SHP77 (cell line): ENCODE data around the gene OR2V2.

ENCODE experiments used
- DNase-seq, 2 experiments: peaks; one replicate each; lab custom pipeline; 2025; lab: John Stamatoyannopoulos, UW

OR2V2 gene

DNA sequence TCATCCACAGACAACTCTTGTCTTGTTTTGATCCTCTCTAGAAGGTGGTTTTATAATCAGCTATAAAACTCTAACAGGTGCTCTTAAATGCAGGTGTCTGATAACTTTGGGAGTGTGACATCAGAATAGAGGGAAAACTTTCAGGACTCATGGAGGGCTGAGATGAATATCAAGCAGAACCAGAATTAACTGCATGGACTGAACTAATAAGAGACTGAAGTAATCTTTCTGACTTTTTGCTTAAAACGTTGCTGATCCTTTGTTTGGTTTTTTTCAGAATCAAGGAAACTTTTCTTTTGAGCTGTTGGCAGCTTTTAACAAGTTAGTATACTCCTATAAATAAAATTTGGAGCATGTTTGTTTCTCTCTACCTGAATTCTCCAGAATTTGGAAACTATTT lies 2.3 kb upstream of the OR2V2 start:
- no peak for DNase-seq

DNA sequence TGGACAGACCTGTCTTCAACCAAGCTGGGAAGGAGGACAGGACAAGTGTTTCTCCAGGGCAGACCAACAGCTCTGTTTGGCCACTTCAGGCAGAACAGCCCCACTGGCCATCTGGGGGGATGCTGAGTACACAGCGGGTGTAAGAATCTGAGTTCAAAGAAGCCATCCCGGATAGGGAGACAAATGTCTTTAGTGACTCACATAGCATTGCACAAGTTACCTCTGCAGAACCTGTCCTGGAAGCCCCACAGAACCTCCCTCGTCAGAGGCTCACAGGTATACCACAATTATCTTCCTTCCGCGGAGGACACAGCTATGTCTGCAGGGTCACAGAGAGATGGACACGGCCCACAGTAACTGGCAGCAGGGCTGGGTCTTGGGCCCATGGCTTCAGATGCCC lies 2.0 kb downstream of the OR2V2 start:
- DNase-seq = no peak

GRCh38 chr5:181149806-181150733 lies 2.7 kb downstream of the OR2V2 start:
- no peak for DNase-seq

- no peak for DNase-seq
Measured at GRCh38 chr5:181151146-181151545, 3.8 kb downstream of the OR2V2 start.

DNA sequence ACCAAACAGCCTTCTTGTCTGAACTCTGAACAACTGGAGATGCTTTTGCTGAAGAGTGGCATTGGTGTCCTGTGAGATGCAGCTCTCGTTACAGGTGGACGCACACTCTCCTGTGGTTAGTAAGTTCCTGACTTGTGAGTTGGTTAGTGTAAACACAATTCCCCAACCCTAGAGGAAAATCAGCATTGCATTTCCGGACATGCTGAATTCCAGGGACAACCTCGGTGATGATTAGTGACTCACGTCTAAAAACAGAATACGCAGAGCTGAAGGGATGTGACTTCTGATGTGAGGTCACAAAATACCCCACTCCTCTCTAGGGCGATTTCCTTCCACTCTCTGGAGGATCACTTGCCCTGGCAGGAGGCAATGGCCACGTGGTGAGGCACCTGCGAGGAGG lies 5.0 kb downstream of the OR2V2 start:
- DNase-seq = no peak

DNA sequence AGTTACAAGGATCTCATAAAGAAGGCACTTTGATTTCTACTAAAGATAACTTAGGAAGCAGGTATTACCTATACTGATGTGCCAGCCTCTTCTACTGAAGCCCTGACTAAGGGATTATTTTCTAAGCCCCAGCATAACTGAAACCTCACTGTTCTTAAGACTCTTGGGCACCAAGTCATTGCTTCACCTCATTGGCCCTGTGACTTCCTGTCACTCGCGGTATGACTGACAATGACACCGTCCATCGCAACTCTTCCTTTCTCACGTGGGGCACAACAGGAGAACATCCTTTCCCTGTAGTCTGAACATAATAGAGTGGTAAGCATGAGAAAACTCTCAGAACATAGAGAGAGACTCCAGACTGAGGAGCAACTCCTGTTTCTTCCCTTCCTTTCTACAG lies 6.4 kb downstream of the OR2V2 start:
- no peak for DNase-seq

DNA sequence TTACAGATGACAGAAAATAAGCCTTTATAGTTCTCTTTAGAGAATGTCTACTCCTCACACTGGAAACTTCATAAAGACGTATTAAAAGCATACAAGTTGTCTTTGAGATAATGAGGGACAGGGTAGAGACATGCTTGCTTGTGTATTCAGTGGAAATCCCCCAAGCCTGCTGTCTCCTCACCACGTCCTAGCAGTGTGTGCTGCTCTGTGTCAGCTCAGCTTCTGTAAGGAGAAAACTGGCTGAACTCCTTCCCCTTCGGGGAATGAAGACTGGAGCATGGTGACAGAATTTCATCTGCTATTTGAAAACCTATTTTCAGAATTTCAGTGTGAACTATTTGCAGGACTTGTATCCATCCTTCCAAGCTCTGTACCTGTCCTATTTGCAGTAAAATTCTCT lies 9.4 kb downstream of the OR2V2 start:
- no peak for DNase-seq

DNA sequence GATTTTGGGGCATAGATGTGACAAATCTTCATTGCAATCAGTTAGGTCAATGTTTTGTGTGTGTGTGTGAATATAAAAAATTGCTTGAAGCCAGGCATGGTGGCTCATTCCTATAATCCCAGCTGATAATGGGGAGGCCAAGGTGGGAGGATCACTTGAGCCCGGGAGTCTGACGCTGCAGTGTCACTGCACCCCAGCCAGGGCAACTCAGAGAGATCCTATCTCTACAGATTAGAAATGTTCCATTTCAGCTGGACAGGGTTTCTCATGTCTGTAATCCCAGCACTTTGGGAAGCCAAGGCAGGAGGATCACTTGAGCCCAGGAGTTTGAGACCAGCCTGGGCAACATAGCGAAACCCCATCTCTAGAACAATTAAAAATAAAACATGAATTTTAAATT lies 11.5 kb downstream of the OR2V2 start:
- DNase-seq = no peak

GRCh38 chr5:181159286-181160151 lies 12.1 kb downstream of the OR2V2 start:
- DNase-seq = peak; percentile 79

DNA sequence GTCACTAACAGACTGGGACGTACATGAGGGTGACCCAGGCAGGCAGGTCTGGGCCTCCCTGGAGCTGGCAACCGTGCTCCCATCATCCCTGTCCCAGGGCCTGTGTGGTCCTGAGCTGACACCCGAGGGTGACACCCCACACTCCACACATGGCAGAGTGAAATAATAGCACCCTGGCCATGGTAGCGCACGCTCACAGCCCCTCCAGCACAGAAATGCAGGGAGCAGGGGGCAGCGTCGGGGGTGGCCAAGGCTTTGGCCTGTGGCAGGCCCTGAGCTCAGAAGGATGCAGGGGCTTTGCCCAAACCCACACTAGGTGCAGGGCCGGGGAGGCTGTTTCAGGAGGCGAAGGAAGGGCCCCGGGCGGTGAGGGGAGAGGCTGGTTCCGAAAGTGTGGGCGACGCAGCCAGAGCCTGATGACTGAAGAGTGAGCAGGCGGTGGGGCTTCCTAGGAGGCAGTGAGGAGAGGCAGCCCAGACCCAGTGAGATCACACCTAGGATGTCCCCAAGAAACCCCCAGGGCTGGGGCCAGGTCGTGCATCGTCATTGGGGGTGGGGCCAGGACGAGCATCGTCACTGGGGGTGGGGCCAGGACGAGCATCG lies 12.9 kb downstream of the OR2V2 start:
- DNase-seq = peak; percentile 22 to 37

GRCh38 chr5:181160755-181161533 lies 13.6 kb downstream of the OR2V2 start:
- DNase-seq = peak; percentile 55 to 74

- DNase-seq = no peak
Measured at GRCh38 chr5:181161534-181162175, 14.3 kb downstream of the OR2V2 start.

GRCh38 chr5:181163487-181164075 lies 16.2 kb downstream of the OR2V2 start:
- no peak for DNase-seq

DNA sequence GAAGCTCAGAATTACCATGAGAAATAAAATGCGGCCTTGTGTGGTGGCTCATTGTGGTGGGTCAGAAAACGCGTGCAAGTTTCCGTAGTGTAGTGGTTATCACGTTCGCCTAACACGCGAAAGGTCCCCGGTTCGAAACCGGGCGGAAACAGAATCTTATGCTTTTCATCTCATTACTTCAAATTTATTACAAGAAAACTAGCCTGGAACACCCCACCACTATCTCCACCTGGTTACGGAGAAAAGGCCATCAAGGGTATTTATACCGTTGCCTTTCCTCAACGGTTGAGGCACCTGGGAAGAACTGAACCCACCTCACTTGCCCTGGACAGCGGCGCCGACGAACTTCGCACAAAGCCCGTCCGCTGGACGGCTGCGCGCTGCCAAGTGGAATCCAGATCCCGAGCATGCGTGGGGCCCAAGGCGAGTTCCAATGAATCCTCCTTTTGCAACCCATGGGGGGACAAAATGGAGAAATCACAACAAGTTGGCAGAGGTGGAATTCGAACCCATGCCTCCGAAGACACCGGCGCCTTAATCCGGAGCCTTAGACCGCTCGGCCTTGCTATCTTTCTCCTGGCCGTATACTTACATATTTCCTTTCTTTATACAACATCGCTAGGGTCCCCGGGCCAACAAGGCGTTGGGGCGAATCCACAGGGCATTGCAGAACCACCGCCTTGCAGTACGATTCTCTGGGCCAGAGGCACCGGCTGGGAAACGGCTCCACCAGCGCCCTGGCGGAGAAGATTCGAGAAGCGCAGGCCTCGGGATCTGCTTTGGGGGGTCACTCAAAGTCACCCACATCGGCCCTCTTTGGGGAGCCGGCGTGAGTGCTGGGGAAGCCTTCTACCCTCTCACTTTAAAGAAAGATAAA lies 16.9 kb downstream of the OR2V2 start:
- DNase-seq = no peak

DNA sequence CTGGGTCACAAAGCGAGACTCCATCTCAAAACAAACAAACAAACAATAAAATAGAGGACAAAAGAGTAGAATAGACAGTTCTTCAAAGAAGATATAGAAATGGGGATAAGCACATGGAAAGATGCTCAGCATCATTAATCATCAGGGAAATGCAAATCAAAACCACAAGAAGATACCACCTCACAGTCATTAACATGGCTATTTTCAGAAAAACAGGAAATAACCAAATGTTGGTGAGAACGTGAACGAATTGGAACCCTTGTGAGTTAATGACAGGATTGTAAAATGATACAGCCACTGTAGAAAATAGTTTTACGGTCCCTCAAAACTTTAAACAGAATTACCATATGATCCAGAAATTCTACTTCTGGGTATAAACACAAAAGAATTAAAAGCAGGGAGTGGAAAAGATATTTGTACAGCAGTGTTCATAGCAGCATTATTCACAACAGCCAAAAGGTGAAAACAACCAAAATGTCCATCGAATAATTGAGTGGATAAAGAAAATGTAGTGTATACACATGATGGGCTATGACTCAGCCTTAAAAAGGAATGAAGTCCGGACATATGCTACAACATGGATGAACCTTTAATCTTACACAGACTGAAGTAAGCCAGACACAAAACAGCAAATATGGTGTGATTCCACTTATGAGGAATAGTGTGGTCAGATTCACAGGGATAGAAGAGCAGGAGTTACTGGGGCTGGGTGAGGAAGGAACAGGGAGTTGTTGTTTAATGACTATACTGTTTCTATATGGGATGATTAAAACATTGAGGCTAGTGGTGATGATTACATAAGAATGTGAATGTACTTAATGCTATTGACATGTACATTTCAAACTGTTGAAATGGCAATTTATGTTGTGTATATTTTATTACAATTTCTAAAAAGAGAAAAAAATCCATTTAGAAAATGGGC lies 19.7 kb downstream of the OR2V2 start:
- no peak for DNase-seq

GRCh38 chr5:181167814-181168488 lies 20.6 kb downstream of the OR2V2 start:
- peak; percentile 23 to 39 for DNase-seq

GRCh38 chr5:181168595-181169118 lies 21.3 kb downstream of the OR2V2 start:
- DNase-seq = no peak
